DND-41 (cell line): ENCODE results near the gene PPP1R12A.

Experiments used
- ATAC-seq: fragments of 200-7000 bp; cut with Tn5 transposase; 3 replicates; pipeline ENCODE4 v1.9.1; 2021; ENCODE audit warnings: low read depth; ENCODE audit not compliant: insufficient read depth
- DNase-seq: peaks from one replicate; pipeline ENCODE4 v3.0.0-alpha.2; 2020
- H2AFZ ChIP-seq: 2 replicates; pipeline ENCODE4 v1.6.0; 2012; ENCODE audit warnings: low read depth, low read length
- H3K27ac ChIP-seq: 2 replicates; pipeline ENCODE4 v1.5.1; 2012; ENCODE audit warnings: low read length, inconsistent platforms
- H3K27me3 ChIP-seq: fragments of 200-600 bp; sonication (generic); 2 replicates; pipeline ENCODE4 v1.6.0; 2012; ENCODE audit warnings: low read length, mild to moderate bottlenecking, inconsistent platforms; ENCODE audit not compliant: insufficient read depth, poor library complexity
- H3K36me3 ChIP-seq: 2 replicates; pipeline ENCODE4 v1.5.1; 2012; ENCODE audit warnings: low read length, inconsistent platforms; ENCODE audit not compliant: insufficient read depth
- H3K4me1 ChIP-seq: 2 replicates; pipeline ENCODE4 v1.5.1; 2012; ENCODE audit warnings: mild to moderate bottlenecking, low read length; ENCODE audit not compliant: insufficient read depth
- H3K4me2 ChIP-seq: 2 replicates; pipeline ENCODE4 v1.6.0; 2012; ENCODE audit warnings: mild to moderate bottlenecking, moderate library complexity, low read length, inconsistent platforms; ENCODE audit not compliant: insufficient read depth
- H3K4me3 ChIP-seq, 2 experiments: fragments of 200-600 bp in 1 of 2; shearing (Covaris generic) in 1 of 2; 2 replicates each; pipeline ENCODE4 v1.5.1; 2012 to 2016; ENCODE audit warnings: inconsistent platforms in 2 of 2, low read length in 2 of 2, mild to moderate bottlenecking in 2 of 2, low read depth in 1 of 2, moderate library complexity in 1 of 2
- H3K79me2 ChIP-seq: 2 replicates; pipeline ENCODE4 v1.6.0; 2012; ENCODE audit warnings: low read length, inconsistent platforms; ENCODE audit not compliant: insufficient read depth
- H3K9ac ChIP-seq: 2 replicates; pipeline ENCODE4 v1.6.0; 2012; ENCODE audit warnings: low read depth, mild to moderate bottlenecking, inconsistent platforms, low read length, moderate library complexity
- H3K9me3 ChIP-seq: 2 replicates; pipeline ENCODE4 v1.5.1; 2012; ENCODE audit warnings: low read length, moderate library complexity, mild to moderate bottlenecking, inconsistent platforms; ENCODE audit not compliant: insufficient read depth, severe bottlenecking
- H4K20me1 ChIP-seq: 2 replicates; pipeline ENCODE4 v1.6.0; 2012; ENCODE audit warnings: low read length; ENCODE audit not compliant: insufficient read depth
- EZH2 ChIP-seq: IDR thresholded peaks from 3 replicates; pipeline ENCODE4 v1.6.1; 2012; ENCODE audit warnings: borderline replicate concordance, low read depth, mild to moderate bottlenecking, moderate library complexity, low read length, inconsistent platforms; ENCODE audit not compliant: severe bottlenecking
- TF ChIP-seq, protein P1 (sequence below): IDR thresholded peaks from 2 replicates; pipeline ENCODE4 v1.5.1; 2012; ENCODE audit warnings: borderline replicate concordance, low read length, moderate library complexity, mild to moderate bottlenecking; ENCODE audit not compliant: poor library complexity, severe bottlenecking; ENCODE audit errors: extremely low read depth

PPP1R12A gene

GRCh38 chr12:79763766-79764452 lies 171.0 kb downstream of the PPP1R12A start:
- H3K79me2 ChIP-seq = no peaks in the 10 kb centered on the region
- no peaks in the 10 kb centered on the region for H3K27me3 ChIP-seq
- TF ChIP-seq, protein P1, sequence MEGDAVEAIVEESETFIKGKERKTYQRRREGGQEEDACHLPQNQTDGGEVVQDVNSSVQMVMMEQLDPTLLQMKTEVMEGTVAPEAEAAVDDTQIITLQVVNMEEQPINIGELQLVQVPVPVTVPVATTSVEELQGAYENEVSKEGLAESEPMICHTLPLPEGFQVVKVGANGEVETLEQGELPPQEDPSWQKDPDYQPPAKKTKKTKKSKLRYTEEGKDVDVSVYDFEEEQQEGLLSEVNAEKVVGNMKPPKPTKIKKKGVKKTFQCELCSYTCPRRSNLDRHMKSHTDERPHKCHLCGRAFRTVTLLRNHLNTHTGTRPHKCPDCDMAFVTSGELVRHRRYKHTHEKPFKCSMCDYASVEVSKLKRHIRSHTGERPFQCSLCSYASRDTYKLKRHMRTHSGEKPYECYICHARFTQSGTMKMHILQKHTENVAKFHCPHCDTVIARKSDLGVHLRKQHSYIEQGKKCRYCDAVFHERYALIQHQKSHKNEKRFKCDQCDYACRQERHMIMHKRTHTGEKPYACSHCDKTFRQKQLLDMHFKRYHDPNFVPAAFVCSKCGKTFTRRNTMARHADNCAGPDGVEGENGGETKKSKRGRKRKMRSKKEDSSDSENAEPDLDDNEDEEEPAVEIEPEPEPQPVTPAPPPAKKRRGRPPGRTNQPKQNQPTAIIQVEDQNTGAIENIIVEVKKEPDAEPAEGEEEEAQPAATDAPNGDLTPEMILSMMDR = no peak
- TF ChIP-seq EZH2 = no peak
- H2AFZ ChIP-seq = no peak overlapping the region
- H3K4me2 ChIP-seq = no peak overlapping the region
- DNase-seq (no peak), ATAC-seq (no peak)
- no peaks in the 10 kb centered on the region for H3K36me3 ChIP-seq
- no peaks in the 10 kb centered on the region for H3K9me3 ChIP-seq
- H3K9ac ChIP-seq = no peak overlapping the region
- no peak overlapping the region for H3K4me3 ChIP-seq
- H3K4me1 ChIP-seq = no peaks in the 10 kb centered on the region
- H4K20me1 ChIP-seq = no peaks in the 10 kb centered on the region
- H3K27ac ChIP-seq = no peak overlapping the region

- Histone ChIP-seq H3K9me3 (no peaks in the 10 kb centered on the region), H3K27me3 (no peaks in the 10 kb centered on the region), H3K79me2 (no peaks in the 10 kb centered on the region), H2AFZ (no peak overlapping the region), H3K36me3 (no peaks in the 10 kb centered on the region), H3K4me2 (no peak overlapping the region), H3K4me1 (no peaks in the 10 kb centered on the region), H3K4me3 (no peak overlapping the region), H3K9ac (no peak overlapping the region), H4K20me1 (no peaks in the 10 kb centered on the region), H3K27ac (no peak overlapping the region)
- TF ChIP-seq, protein P1 = no peak
- DNase-seq (no peak), ATAC-seq (no peak)
These were observed 173.6 kb downstream of the PPP1R12A start for GRCh38 chr12:79761341-79761740.

DNA sequence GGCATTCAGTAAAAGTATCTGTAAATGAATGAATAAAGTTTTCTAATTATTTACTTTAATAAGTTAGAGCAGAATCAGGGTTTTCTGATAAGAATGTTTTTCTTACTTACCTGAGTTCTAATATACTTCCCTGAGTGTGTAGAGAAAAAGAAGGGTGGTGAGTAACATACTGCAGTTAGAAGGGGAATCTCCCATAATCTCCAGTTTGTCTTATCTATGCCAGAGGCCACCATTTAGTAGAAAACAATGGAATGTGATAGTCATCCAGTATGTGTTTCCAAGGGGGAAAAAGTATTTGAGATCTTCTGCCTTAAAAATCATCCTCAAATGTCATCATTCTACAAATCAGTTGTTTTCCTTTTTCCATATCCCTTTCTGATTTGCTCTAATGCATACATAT lies 187.6 kb downstream of the PPP1R12A start:
- Histone ChIP-seq H3K27me3 (no peaks in the 10 kb centered on the region), H3K9me3 (no peaks in the 10 kb centered on the region)

More for the DNA sequence above, 187.6 kb downstream of the PPP1R12A start:
- no peak overlapping the region for H3K27ac ChIP-seq
- no peak overlapping the region for H3K4me3 ChIP-seq
- H3K79me2 ChIP-seq = no peaks in the 10 kb centered on the region
- DNase-seq (no peak), ATAC-seq (no peak)
- no peak overlapping the region for H3K4me2 ChIP-seq
- no peak overlapping the region for H2AFZ ChIP-seq
- no peaks in the 10 kb centered on the region for H3K4me1 ChIP-seq
- no peak for TF ChIP-seq EZH2
- TF ChIP-seq, protein P1 = no peak
- no peaks in the 10 kb centered on the region for H4K20me1 ChIP-seq
- H3K9ac ChIP-seq = no peak overlapping the region
- no peaks in the 10 kb centered on the region for H3K36me3 ChIP-seq
